GM18505 (cell line): ENCODE results near the gene WEE1.
"Not testable (repeated sequence)": the region's sequence is repeated elsewhere in the genome, so short reads cannot be mapped to it uniquely, and the experiment has no call there.

Experiments used
- ATAC-seq: cut with Tn5 transposase; IDR thresholded peaks from one replicate; pipeline ENCODE4 v1.9.1; 2021; ENCODE audit not compliant: unreplicated experiment
- POLR2A ChIP-seq: IDR thresholded peaks from 4 replicates; pipeline ENCODE4 v1.6.1; 2011; ENCODE audit warnings: borderline replicate concordance; ENCODE audit not compliant: insufficient read depth, insufficient read length; ENCODE audit errors: extremely low read depth

The WEE1 gene

GRCh38 chr11:9573052-9573774 lies at the start of gene WEE1:
WEE1 (plus strand) TSS chr11:9573670; CDS start chr11:9573934, 264 bp downstream.
- TF ChIP-seq POLR2A = peak; percentile 51
- peak; percentile 86 for ATAC-seq

- TF ChIP-seq POLR2A = no peak
- no peak for ATAC-seq
Measured at GRCh38 chr11:9524001-9524400, 49.5 kb upstream of the WEE1 start.

GRCh38 chr11:9525116-9525515 lies 48.4 kb upstream of the WEE1 start:
- no peak for TF ChIP-seq POLR2A
- no peak for ATAC-seq

- no peak for ATAC-seq
- no peak for TF ChIP-seq POLR2A
Measured at GRCh38 chr11:9527481-9528135, 45.9 kb upstream of the WEE1 start.

- no peak for ATAC-seq
- no peak for TF ChIP-seq POLR2A
Measured at GRCh38 chr11:9528136-9528501, 45.4 kb upstream of the WEE1 start.

GRCh38 chr11:9528573-9529333 lies 44.7 kb upstream of the WEE1 start:
- no peak for ATAC-seq
- no peak for TF ChIP-seq POLR2A

- TF ChIP-seq POLR2A = no peak
- no peak for ATAC-seq
Measured at GRCh38 chr11:9529334-9529650, 44.2 kb upstream of the WEE1 start.

- no peak for TF ChIP-seq POLR2A
Measured at GRCh38 chr11:9530020-9530621, 43.3 kb upstream of the WEE1 start.

GRCh38 chr11:9530901-9531625 lies 42.4 kb upstream of the WEE1 start:
- TF ChIP-seq POLR2A = no peak
- no peak for ATAC-seq

More at GRCh38 chr11:9530020-9530621, 43.3 kb upstream of the WEE1 start:
- no peak for ATAC-seq

- no peak for TF ChIP-seq POLR2A
- no peak for ATAC-seq
Measured at GRCh38 chr11:9533058-9533457, 40.4 kb upstream of the WEE1 start.

- no peak for TF ChIP-seq POLR2A
- ATAC-seq = no peak
Measured at GRCh38 chr11:9533736-9534473, 39.6 kb upstream of the WEE1 start.

- ATAC-seq = no peak
- TF ChIP-seq POLR2A = no peak
Measured at GRCh38 chr11:9535189-9535781, 38.2 kb upstream of the WEE1 start.

- no peak for ATAC-seq
Measured at GRCh38 chr11:9538548-9538947, 34.9 kb upstream of the WEE1 start.

GRCh38 chr11:9549216-9549615 lies 24.3 kb upstream of the WEE1 start:
- not testable (repeated sequence) for ATAC-seq

More at GRCh38 chr11:9538548-9538947, 34.9 kb upstream of the WEE1 start:
- no peak for TF ChIP-seq POLR2A
